VCaP (cell line): ENCODE data around the gene AKAP6.

Experiments used
- H3K27ac ChIP-seq: fragments of 450-650 bp; 2 replicates; pipeline ENCODE4 v1.5.1; 2017
- TF ChIP-seq, protein P1 (sequence below): fragments of 450-650 bp; conservative IDR thresholded peaks from 2 replicates; pipeline ENCODE4 v1.5.1; 2017; ENCODE audit warnings: mild to moderate bottlenecking, moderate library complexity

AKAP6 gene

DNA sequence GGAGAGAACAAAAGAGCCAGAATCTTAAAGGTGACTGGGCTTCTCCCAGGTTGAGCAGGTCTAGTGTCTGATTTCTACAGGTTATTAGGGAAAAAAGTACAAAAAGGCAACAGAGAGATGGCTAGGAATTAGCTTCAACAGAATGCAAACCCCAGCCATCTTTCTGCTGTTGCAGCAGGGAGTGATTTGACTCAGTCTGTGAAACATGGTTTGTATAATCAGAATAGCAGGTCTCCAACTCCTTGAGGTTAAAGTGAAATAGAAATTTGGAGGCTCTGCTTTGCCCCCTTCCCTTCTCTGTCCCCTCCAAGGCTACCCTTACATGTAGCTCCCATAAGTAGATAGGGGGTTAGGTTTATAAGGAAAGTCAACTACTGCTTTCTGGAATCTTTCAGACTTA lies 105.8 kb downstream of the AKAP6 start:
- TF ChIP-seq, protein P1, sequence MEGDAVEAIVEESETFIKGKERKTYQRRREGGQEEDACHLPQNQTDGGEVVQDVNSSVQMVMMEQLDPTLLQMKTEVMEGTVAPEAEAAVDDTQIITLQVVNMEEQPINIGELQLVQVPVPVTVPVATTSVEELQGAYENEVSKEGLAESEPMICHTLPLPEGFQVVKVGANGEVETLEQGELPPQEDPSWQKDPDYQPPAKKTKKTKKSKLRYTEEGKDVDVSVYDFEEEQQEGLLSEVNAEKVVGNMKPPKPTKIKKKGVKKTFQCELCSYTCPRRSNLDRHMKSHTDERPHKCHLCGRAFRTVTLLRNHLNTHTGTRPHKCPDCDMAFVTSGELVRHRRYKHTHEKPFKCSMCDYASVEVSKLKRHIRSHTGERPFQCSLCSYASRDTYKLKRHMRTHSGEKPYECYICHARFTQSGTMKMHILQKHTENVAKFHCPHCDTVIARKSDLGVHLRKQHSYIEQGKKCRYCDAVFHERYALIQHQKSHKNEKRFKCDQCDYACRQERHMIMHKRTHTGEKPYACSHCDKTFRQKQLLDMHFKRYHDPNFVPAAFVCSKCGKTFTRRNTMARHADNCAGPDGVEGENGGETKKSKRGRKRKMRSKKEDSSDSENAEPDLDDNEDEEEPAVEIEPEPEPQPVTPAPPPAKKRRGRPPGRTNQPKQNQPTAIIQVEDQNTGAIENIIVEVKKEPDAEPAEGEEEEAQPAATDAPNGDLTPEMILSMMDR = no peak
- no peak overlapping the region for H3K27ac ChIP-seq

DNA sequence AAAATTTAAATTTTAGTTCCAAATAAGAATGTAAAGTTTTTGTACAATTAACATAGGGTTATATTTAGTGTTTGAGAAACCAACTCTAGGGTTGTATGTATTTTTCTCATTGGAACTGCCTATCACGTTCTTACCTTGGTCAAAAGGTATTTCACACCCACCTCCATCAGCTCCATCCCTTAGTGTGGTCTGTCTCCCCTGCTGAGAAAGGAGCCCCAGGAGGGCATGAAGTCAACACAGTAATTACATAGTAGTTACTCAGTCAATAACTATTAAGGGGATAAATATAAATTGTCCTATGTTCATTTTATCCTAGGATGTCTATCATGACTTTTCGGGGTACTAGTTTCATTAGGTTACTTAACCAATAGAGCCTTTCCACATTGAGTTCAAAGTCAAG lies 106.3 kb downstream of the AKAP6 start:
- no peak overlapping the region for H3K27ac ChIP-seq
- TF ChIP-seq, protein P1 = no peak

DNA sequence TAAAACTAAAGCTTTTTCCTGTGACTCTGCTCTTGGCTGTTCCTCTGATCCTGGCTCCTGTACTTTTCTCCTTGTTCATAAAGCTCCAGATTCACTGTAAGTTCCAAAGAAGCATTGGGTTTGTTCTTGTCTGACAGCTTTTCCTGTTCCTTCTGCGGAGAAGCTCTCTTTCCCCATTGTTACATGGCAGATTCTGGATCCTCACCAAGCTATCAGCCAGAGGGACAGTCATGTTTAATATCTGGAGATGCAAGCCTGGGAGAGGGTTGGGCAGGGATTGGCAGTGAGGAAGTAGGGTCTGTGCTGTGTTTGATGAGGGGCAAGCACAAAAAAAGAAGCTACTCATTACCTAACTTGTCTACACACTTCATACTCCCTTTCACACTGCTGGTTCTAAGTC lies 107.9 kb downstream of the AKAP6 start:
- TF ChIP-seq, protein P1 = no peak
- H3K27ac ChIP-seq = no peak overlapping the region

DNA sequence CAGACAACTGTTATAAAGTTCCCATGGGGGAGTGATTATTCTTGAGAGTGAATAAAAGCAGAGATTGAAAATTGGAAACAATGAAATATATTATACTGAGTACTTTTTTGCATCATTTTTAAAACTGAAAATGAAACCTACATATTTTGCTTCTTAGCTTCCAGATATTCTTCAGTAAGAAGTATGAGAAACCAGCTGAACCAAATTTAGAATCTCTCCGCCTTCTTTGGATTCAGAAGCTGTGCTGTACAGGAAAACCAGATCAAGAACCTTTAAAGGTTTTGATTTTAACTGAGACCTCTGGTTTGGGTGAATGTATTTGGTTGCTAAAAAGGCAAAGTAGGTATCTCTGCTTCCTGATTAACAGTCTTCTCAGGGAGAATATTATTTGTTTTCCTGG lies 109.4 kb downstream of the AKAP6 start:
- TF ChIP-seq, protein P1 = no peak

DNA sequence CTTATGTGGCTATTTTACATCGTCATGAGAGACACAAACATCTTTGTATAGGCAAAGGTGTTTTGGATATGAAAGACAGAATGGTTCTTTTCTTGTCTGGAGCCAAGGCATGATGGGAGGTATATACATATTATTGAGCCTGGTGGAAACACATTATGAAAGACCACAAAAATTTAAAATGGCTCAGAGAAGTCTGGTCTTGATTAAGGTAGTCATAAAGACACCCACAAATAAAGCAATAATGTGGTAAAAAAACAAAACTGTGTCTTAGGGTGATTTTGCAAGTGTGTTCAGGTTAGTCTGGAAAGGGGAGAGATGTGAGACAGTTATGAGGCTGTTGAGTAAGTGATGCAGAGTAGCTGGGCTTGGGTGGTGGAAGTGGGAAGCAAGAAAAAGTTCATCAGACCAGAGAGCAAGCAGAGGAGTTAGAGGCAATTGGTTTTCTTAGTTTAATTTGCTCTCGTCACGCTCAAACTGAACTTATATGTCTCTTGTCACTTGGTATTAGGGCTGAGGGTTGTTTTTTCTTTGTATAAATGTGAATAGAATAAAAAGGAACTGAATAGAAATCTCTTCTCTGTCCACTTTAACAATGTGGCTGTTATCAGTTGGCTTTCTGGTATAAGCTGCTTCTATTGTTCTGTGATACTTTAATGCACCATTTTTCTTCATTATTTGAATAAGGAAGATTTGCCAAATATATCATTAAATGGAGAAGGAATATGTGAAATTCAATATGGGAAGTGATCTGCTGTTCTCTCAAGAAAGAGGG lies 115.0 kb downstream of the AKAP6 start:
- no peak overlapping the region for H3K27ac ChIP-seq
- TF ChIP-seq, protein P1 = no peak

More for the DNA sequence above, 109.4 kb downstream of the AKAP6 start:
- no peak overlapping the region for H3K27ac ChIP-seq

DNA sequence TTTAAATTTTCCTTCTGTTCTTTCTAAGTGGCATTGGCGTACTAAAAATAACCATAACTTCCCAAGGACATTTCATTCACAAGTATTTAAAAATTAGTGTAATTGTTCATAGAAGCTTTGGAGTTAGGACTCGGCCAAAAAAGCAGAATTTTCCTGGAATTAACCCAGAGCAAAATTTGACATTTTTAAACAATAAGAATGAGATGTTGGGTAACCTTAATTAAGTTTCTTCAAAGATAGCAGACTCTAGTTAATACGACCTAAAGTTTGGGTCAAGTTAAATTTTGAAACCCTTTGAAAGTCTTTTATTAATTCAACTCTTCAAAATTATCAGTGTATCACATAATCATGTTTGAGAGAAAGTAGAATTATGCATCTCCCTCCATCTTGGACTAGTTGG lies 118.3 kb downstream of the AKAP6 start:
- TF ChIP-seq, protein P1 = no peak
- H3K27ac ChIP-seq = no peak overlapping the region

DNA sequence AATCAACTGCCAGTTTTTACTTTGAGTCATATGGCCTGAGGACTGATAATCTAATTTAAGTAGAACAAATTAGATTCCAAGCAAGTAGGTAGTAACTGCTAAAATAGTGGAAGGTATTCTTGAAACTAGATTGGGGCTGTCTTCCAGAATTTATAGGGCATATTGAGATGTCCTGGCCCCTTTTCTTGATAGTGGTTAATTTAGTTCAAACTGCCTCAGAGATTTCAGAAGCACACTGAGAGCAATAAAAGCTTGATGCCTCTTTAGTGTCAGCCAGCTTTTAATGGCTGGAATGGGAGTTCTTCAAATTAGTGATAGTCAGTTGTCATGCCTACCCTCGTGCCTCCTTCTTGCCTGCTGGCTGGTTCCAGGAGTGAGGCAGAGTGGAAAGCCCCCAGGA lies 120.5 kb downstream of the AKAP6 start:
- H3K27ac ChIP-seq = no peak overlapping the region
- TF ChIP-seq, protein P1 = no peak
